Embryonic facial prominence (tissue), 1 donor: ENCODE results near the gene NDUFA12.

Experiments used
- DNase-seq: peaks from one replicate; pipeline ENCODE4 v3.0.0-alpha.2; 2016; ENCODE audit errors: extremely low spot score

Gene NDUFA12

GRCh38 chr12:94980577-94980976 lies 22.9 kb downstream of the NDUFA12 start:
- DNase-seq: peak; percentile 12

GRCh38 chr12:94979941-94980340 lies 23.6 kb downstream of the NDUFA12 start:
- no peak for DNase-seq

- DNase-seq: no peak
These were observed 25.6 kb downstream of the NDUFA12 start for GRCh38 chr12:94977766-94978468.

- DNase-seq: no peak
These were observed 30.3 kb downstream of the NDUFA12 start for GRCh38 chr12:94973221-94973620.

GRCh38 chr12:94972795-94973194 lies 30.7 kb downstream of the NDUFA12 start:
- DNase-seq: no peak

- DNase-seq: no peak
These were observed 31.6 kb downstream of the NDUFA12 start for GRCh38 chr12:94971923-94972322.

- DNase-seq: no peak
These were observed 32.9 kb downstream of the NDUFA12 start for GRCh38 chr12:94970560-94970959.

GRCh38 chr12:94969424-94969823 lies 34.1 kb downstream of the NDUFA12 start:
- no peak for DNase-seq

- no peak for DNase-seq
These were observed 37.4 kb downstream of the NDUFA12 start for GRCh38 chr12:94965982-94966630.

GRCh38 chr12:94963649-94964048 lies 39.8 kb downstream of the NDUFA12 start:
- DNase-seq: no peak

- DNase-seq: no peak
These were observed 40.8 kb downstream of the NDUFA12 start for GRCh38 chr12:94962670-94963069.

- DNase-seq: no peak
These were observed 41.6 kb downstream of the NDUFA12 start for GRCh38 chr12:94961911-94962310.

- DNase-seq: no peak
These were observed 42.2 kb downstream of the NDUFA12 start for GRCh38 chr12:94961256-94961824.

- no peak for DNase-seq
These were observed 46.5 kb downstream of the NDUFA12 start for GRCh38 chr12:94957006-94957405.

- no peak for DNase-seq
These were observed 48.4 kb downstream of the NDUFA12 start for GRCh38 chr12:94954948-94955592.

- DNase-seq: no peak
These were observed 49.3 kb downstream of the NDUFA12 start for GRCh38 chr12:94954029-94954685.

- no peak for DNase-seq
These were observed 51.2 kb downstream of the NDUFA12 start for GRCh38 chr12:94952325-94952724.

- no peak for DNase-seq
These were observed 52.2 kb downstream of the NDUFA12 start for GRCh38 chr12:94951071-94951934.

- no peak for DNase-seq
These were observed 55.2 kb downstream of the NDUFA12 start for GRCh38 chr12:94948232-94948810.

- no peak for DNase-seq
These were observed 60.8 kb downstream of the NDUFA12 start for GRCh38 chr12:94942663-94943062.

GRCh38 chr12:94941440-94941862 lies 62.0 kb downstream of the NDUFA12 start:
- DNase-seq: no peak
